A673 (cell line): ENCODE data around the gene CYBB. TPM values are rescaled to one million over a fixed set of nuclear protein-coding genes. Genes with fewer than 3 reads are reported as not detected.

ENCODE experiments used
- BruUV-seq: library from RNA; stranded (reverse); fragments of 400-500 nt; replicated peaks from 2 replicates; lab custom pipeline; 2021; lab: Mats Ljungman, UMichigan
- CTCF ChIA-PET: fragments of 300-600 bp; sonication (Branson Sonifier 250); formaldehyde crosslinking; loops from one replicate; lab custom pipeline; 2022; ENCODE audit warnings: antibody characterized with exemption; lab: Charles Lee
- POLR2A ChIA-PET: fragments of 300-600 bp; sonication (Branson Sonifier 250); formaldehyde crosslinking; loops from one replicate; lab custom pipeline; 2022; ENCODE audit warnings: antibody characterized with exemption; ENCODE audit not compliant: low non-redundant PET; lab: Charles Lee
- DNase-seq: peaks from one replicate; pipeline ENCODE4 v3.0.0-alpha.2; 2015; ENCODE audit warnings: low spot score
- H3K27ac ChIP-seq: fragments of 200-600 bp; sonication (generic); 2 replicates; pipeline ENCODE4 v1.5.1; 2016; ENCODE audit warnings: mixed run types, low read depth, mild to moderate bottlenecking, mixed read lengths, antibody characterized with exemption, low read length; ENCODE audit not compliant: poor library complexity, severe bottlenecking
- H3K27me3 ChIP-seq: fragments of 200-600 bp; sonication (generic); replicated peaks from 2 replicates; pipeline ENCODE4 v1.6.1; 2017; ENCODE audit warnings: mixed run types, low read depth, mild to moderate bottlenecking, mixed read lengths, antibody characterized with exemption, low read length; ENCODE audit not compliant: insufficient read depth, poor library complexity
- H3K36me3 ChIP-seq: fragments of 200-600 bp; sonication (generic); 2 replicates; pipeline ENCODE4 v1.6.1; 2016; ENCODE audit warnings: mixed run types, mild to moderate bottlenecking, mixed read lengths, antibody characterized with exemption, low read length; ENCODE audit not compliant: insufficient read depth, poor library complexity, severe bottlenecking
- H3K4me1 ChIP-seq: fragments of 200-600 bp; sonication (generic); 2 replicates; pipeline ENCODE4 v1.6.1; 2017; ENCODE audit warnings: mixed run types, mild to moderate bottlenecking, mixed read lengths, antibody characterized with exemption, low read length; ENCODE audit not compliant: insufficient read depth, poor library complexity, severe bottlenecking
- H3K4me3 ChIP-seq: fragments of 200-600 bp; sonication (generic); 2 replicates; pipeline ENCODE4 v1.5.1; 2016; ENCODE audit warnings: low read depth, mixed run types, mild to moderate bottlenecking, mixed read lengths, low read length; ENCODE audit not compliant: poor library complexity, severe bottlenecking
- H3K9me3 ChIP-seq: fragments of 200-600 bp; sonication (generic); 2 replicates; pipeline ENCODE4 v1.6.1; 2016; ENCODE audit warnings: mixed run types, low read depth, mild to moderate bottlenecking, mixed read lengths, antibody characterized with exemption, low read length; ENCODE audit not compliant: poor library complexity, severe bottlenecking
- EZH2 ChIP-seq: fragments of 200-600 bp; sonication (generic); IDR thresholded peaks from 2 replicates; pipeline ENCODE4 v1.6.1; 2017; ENCODE audit warnings: borderline replicate concordance, low read depth, mild to moderate bottlenecking, mixed read lengths, antibody characterized with exemption, low read length; ENCODE audit not compliant: poor library complexity, severe bottlenecking
- intact Hi-C: fragments of 100-400 bp; cut with micrococcal nuclease; formaldehyde crosslinking; loops from one replicate; pipeline ENCODE4 v1.10.0; 2022; ENCODE audit not compliant: unreplicated experiment
- total RNA-seq: library from RNA; stranded (reverse); gene quantifications from 2 replicates; pipeline ENCODE4 v1.2.3, GENCODE V29; 2021
- TF ChIP-seq, protein P1 (sequence below): fragments of 300-800, 200-600 bp; sonication (generic); conservative IDR thresholded peaks from 2 replicates; pipeline ENCODE4 v1.5.1; 2017; ENCODE audit warnings: low read depth, mild to moderate bottlenecking, antibody characterized with exemption, low read length, moderate library complexity, mixed read lengths

The CYBB gene
- total RNA-seq, 1 experiment from 2014 or later: not detected

- intact Hi-C loops: no loop called here
- H3K27ac ChIP-seq: no peak overlapping the region
- ChIA-PET POLR2A (no interaction called here), CTCF (no interaction called here)
- H3K27me3 ChIP-seq: no peaks in the 10 kb centered on the region
- H3K9me3 ChIP-seq: no peaks in the 10 kb centered on the region
- H3K36me3 ChIP-seq: no peaks in the 10 kb centered on the region
- H3K4me3 ChIP-seq: no peak overlapping the region
- TF ChIP-seq, protein P1, sequence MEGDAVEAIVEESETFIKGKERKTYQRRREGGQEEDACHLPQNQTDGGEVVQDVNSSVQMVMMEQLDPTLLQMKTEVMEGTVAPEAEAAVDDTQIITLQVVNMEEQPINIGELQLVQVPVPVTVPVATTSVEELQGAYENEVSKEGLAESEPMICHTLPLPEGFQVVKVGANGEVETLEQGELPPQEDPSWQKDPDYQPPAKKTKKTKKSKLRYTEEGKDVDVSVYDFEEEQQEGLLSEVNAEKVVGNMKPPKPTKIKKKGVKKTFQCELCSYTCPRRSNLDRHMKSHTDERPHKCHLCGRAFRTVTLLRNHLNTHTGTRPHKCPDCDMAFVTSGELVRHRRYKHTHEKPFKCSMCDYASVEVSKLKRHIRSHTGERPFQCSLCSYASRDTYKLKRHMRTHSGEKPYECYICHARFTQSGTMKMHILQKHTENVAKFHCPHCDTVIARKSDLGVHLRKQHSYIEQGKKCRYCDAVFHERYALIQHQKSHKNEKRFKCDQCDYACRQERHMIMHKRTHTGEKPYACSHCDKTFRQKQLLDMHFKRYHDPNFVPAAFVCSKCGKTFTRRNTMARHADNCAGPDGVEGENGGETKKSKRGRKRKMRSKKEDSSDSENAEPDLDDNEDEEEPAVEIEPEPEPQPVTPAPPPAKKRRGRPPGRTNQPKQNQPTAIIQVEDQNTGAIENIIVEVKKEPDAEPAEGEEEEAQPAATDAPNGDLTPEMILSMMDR: no peak
- H3K4me1 ChIP-seq: no peaks in the 10 kb centered on the region
- no peak for DNase-seq
- BruUV-seq: no TSS peak
Observed at GRCh38 chrX:37803057-37803456, 23.2 kb downstream of the CYBB start.

DNA sequence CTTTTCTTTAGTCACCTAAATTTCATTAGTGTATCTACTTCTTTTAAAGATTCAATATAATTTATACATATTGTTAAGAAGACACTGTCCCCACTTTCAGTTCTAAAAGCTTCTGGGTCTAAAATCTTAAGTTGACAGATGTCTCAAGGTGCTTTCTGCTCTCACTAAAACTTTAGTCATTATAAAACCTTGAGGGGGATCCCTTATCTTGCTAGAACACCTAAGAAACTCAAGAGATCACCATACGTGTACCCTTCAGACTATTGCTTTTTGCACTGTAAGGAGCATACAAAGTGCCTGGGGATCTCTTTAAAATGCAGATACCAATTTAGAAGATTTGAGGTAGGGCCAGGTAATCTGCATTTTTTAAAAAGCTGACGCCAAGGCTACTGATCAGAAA lies 30.1 kb downstream of the CYBB start:
- no peak for TF ChIP-seq EZH2
- TF ChIP-seq, protein P1: no peak
- Histone ChIP-seq H3K27ac (no peak overlapping the region), H3K27me3 (no peaks in the 10 kb centered on the region), H3K9me3 (no peaks in the 10 kb centered on the region), H3K4me3 (no peak overlapping the region), H3K36me3 (no peaks in the 10 kb centered on the region), H3K4me1 (no peaks in the 10 kb centered on the region)
- POLR2A ChIA-PET: no interaction called here
- no peak for DNase-seq
- CTCF ChIA-PET: no interaction called here
- intact Hi-C loops: no loop called here
- no TSS peak for BruUV-seq

DNA sequence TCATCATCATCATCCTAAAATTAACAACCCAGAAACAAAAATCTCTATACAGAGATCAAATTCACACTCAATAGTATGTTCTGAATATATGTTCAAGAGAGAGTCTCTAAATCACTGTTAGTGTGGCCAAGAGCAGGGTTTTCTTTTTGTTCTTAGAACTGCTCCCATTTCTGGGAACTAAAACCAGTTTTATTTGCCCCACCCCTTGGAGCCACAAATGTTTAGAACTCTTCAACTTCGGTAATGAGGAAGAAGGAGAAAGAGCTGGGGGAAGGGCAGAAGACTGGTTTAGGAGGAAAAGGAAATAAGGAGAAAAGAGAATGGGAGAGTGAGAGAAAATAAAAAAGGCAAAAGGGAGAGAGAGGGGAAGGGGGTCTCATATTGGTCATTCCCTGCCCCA lies 32.3 kb downstream of the CYBB start:
- H3K27me3 ChIP-seq: no peaks in the 10 kb centered on the region
- no peak for TF ChIP-seq EZH2
- TF ChIP-seq, protein P1: no peak
- ChIA-PET CTCF (no interaction called here), POLR2A (no interaction called here)
- no peak overlapping the region for H3K4me3 ChIP-seq
- no TSS peak for BruUV-seq
- intact Hi-C loops: no loop called here
- no peaks in the 10 kb centered on the region for H3K9me3 ChIP-seq
- no peak for DNase-seq
- H3K36me3 ChIP-seq: no peaks in the 10 kb centered on the region
- no peaks in the 10 kb centered on the region for H3K4me1 ChIP-seq
- no peak overlapping the region for H3K27ac ChIP-seq
